ENCODE measurements around the gene ABTB1. TPM values are rescaled to one million over a fixed set of nuclear protein-coding genes. Genes with fewer than 3 reads are reported as not detected.

Gene ABTB1
- total RNA-seq, 3 donors from 2014 or later (not counting 1 experiment from before 2014, with no cell fraction given) = 98.8 to 127 (median 107) TPM

DNA sequence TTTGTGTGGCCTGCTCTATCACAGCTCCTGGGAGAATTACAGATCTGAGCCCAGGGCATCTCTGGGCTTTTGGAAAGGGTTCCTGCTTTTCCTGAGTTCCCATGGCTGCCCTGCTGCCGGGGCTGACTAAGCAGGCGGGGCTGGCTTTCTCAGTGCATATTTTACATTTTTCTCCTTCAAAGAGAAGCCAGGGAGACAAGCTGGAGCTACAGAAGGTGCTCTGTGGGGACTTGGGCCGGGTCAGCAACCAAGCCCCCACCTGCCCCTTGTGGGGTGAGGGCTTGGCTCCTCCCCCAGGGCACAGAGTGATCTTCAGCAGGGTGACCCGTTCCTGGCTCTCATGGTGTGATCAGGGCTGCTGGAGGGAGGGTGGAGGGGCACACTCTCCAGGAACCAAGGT is 17.4 kb downstream of the ABTB1 start:
- intact Hi-C loops (cut with micrococcal nuclease) = loop anchor here (5.0 kb wide), 1 partner anchor 113 kb away; no protein-coding TSS in a partner anchor
- H3K36me3 ChIP-seq (ENCODE audit: control insufficient read depth, insufficient read depth, low read length) = no peaks in the 10 kb centered on the region
- no peaks in the 10 kb centered on the region for H3K9me3 Mint-ChIP-seq
- no peak for DNase-seq
- no peak overlapping the region for H3K4me3 Mint-ChIP-seq
- no peak overlapping the region for H3K4me3 ChIP-seq (ENCODE audit: low read length)
- H3K27ac ChIP-seq (ENCODE audit: low read length) = no peak overlapping the region
- no peaks in the 10 kb centered on the region for H3K36me3 Mint-ChIP-seq
- H3K4me1 Mint-ChIP-seq = no peaks in the 10 kb centered on the region
- ATAC-seq = no peak
- TF ChIP-seq, protein P1, sequence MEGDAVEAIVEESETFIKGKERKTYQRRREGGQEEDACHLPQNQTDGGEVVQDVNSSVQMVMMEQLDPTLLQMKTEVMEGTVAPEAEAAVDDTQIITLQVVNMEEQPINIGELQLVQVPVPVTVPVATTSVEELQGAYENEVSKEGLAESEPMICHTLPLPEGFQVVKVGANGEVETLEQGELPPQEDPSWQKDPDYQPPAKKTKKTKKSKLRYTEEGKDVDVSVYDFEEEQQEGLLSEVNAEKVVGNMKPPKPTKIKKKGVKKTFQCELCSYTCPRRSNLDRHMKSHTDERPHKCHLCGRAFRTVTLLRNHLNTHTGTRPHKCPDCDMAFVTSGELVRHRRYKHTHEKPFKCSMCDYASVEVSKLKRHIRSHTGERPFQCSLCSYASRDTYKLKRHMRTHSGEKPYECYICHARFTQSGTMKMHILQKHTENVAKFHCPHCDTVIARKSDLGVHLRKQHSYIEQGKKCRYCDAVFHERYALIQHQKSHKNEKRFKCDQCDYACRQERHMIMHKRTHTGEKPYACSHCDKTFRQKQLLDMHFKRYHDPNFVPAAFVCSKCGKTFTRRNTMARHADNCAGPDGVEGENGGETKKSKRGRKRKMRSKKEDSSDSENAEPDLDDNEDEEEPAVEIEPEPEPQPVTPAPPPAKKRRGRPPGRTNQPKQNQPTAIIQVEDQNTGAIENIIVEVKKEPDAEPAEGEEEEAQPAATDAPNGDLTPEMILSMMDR (IDR thresholded peaks at IDR 0.05) = no peak
- H3K27me3 ChIP-seq (ENCODE audit: control insufficient read depth, insufficient read depth, low read length) = no peaks in the 10 kb centered on the region
- H3K9me3 ChIP-seq (ENCODE audit: control insufficient read depth, insufficient read depth, low read length) = no peaks in the 10 kb centered on the region
- no peaks in the 10 kb centered on the region for H3K4me1 ChIP-seq (ENCODE audit: control insufficient read depth, insufficient read depth, low read length)
- no peaks in the 10 kb centered on the region for H3K27me3 Mint-ChIP-seq (ENCODE audit: low read depth in 2 of 2)
- WGBS (ENCODE audit: insufficient coverage) = 85% methylated on average over 4 of the region's 4 CpGs
- no peak overlapping the region for H3K27ac Mint-ChIP-seq

DNA sequence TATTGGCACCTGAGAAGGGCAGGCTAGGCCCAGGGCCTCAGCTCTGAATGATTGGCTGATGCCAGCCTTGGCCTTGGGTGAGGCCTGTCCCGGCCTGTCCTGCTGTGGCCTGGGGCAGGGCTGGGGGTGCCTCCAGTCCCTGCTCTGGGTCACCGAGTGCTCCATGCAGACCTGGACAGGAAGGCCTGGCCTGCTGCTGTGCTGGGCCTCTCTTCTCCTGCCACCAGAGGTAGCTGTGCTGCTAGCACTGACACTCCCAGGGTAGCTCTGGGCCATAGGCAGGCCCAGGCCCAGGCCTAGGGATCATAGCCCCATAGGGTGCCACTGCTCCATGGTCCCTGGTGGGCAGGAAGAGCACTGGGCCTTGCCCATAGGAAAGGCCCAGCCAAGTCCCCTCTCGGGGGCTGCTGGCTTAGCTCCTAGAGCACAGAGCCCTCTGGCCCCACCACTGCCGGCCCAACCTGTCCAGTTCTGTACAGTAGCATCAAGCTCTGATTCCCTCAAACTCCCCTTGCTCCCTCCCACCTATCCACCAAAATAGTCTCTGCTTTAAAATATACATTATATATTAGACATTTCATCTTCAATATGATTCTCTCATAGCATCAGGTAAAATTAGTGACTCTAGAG is 18.2 kb downstream of the ABTB1 start:
- H3K4me1 Mint-ChIP-seq = no peaks in the 10 kb centered on the region
- DNase-seq (no peak), ATAC-seq (no peak)
- Histone ChIP-seq H3K4me1 (ENCODE audit: control insufficient read depth, insufficient read depth, low read length) (no peaks in the 10 kb centered on the region), H3K9me3 (ENCODE audit: control insufficient read depth, insufficient read depth, low read length) (no peaks in the 10 kb centered on the region), H3K4me3 (ENCODE audit: low read length) (no peak overlapping the region), H3K27ac (ENCODE audit: low read length) (no peak overlapping the region), H3K36me3 (ENCODE audit: control insufficient read depth, insufficient read depth, low read length) (no peaks in the 10 kb centered on the region), H3K27me3 (ENCODE audit: control insufficient read depth, insufficient read depth, low read length) (no peaks in the 10 kb centered on the region)
- no peak overlapping the region for H3K27ac Mint-ChIP-seq
- H3K9me3 Mint-ChIP-seq = no peaks in the 10 kb centered on the region
- TF ChIP-seq, protein P1 (IDR thresholded peaks at IDR 0.05) = no peak
- no peak overlapping the region for H3K4me3 Mint-ChIP-seq
- intact Hi-C loops (cut with micrococcal nuclease) = loop anchor here (5.0 kb wide), 1 partner anchor 114 kb away; no protein-coding TSS in a partner anchor
- WGBS (ENCODE audit: insufficient coverage) = 93% methylated on average over 4 of the region's 4 CpGs
- H3K27me3 Mint-ChIP-seq (ENCODE audit: low read depth in 2 of 2) = no peaks in the 10 kb centered on the region
- H3K36me3 Mint-ChIP-seq = no peaks in the 10 kb centered on the region

DNA sequence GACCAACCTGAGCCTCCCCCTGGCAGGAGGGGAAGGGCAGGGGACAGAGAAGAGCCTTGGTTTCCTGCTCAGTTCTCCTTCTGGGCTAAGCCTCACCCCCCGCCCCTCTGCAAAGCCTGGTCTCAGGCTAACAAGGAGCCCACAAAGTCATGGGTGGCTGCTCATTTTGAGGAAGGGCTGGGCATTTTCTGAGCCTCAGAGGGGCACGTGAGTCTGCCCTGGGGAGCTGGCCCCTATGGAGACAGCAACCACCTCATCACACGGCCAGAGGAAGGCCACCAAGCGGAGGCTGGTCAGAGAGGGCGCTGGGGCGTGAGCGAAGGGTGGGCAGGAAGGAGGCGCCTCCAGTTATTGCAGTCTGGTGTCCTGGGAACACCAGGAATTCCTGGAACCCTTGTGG is 18.7 kb downstream of the ABTB1 start:
- no peak for ATAC-seq
- no peaks in the 10 kb centered on the region for H3K27me3 ChIP-seq (ENCODE audit: control insufficient read depth, insufficient read depth, low read length)
- no peaks in the 10 kb centered on the region for H3K27me3 Mint-ChIP-seq (ENCODE audit: low read depth in 2 of 2)
- no peaks in the 10 kb centered on the region for H3K36me3 ChIP-seq (ENCODE audit: control insufficient read depth, insufficient read depth, low read length)
- intact Hi-C loops (cut with micrococcal nuclease) = loop anchor here (5.0 kb wide), 1 partner anchor 114 kb away; no protein-coding TSS in a partner anchor
- no peak for DNase-seq
- H3K27ac ChIP-seq (ENCODE audit: low read length) = no peak overlapping the region
- H3K4me1 ChIP-seq (ENCODE audit: control insufficient read depth, insufficient read depth, low read length) = peaks cover 4% of the 10 kb centered on the region
- H3K27ac Mint-ChIP-seq = no peak overlapping the region
- no peaks in the 10 kb centered on the region for H3K9me3 ChIP-seq (ENCODE audit: control insufficient read depth, insufficient read depth, low read length)
- no peaks in the 10 kb centered on the region for H3K9me3 Mint-ChIP-seq
- no peaks in the 10 kb centered on the region for H3K4me1 Mint-ChIP-seq
- no peak overlapping the region for H3K4me3 ChIP-seq (ENCODE audit: low read length)
- 81% methylated on average over 8 of the region's 8 CpGs for WGBS (ENCODE audit: insufficient coverage)
- TF ChIP-seq, protein P1 (IDR thresholded peaks at IDR 0.05) = no peak
- H3K36me3 Mint-ChIP-seq = no peaks in the 10 kb centered on the region
- no peak overlapping the region for H3K4me3 Mint-ChIP-seq

DNA sequence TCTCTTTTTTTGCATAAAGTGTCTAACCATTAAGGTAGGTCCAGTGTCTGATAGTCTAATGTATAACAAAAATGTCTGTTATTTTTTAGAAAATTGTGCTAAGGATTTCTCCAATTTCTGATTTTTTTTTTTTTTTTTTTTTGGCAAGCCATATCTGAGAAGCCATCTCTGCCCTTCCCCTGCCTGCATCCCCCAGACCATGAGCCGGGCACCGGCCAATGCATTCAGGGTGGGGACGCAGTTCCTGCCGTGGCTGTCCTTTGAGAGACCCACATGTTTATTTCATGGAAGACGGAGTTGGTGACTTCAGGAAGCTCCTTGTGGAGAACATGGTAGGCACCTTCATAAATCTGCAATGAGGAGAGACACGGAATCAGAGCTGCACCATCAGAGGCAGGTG is 19.2 kb downstream of the ABTB1 start:
- DNase-seq (no peak), ATAC-seq (no peak)
- no peak overlapping the region for H3K4me3 Mint-ChIP-seq
- TF ChIP-seq, protein P1 (IDR thresholded peaks at IDR 0.05) = no peak
- H3K27me3 ChIP-seq (ENCODE audit: control insufficient read depth, insufficient read depth, low read length) = no peaks in the 10 kb centered on the region
- no peaks in the 10 kb centered on the region for H3K36me3 Mint-ChIP-seq
- no peaks in the 10 kb centered on the region for H3K36me3 ChIP-seq (ENCODE audit: control insufficient read depth, insufficient read depth, low read length)
- no peak overlapping the region for H3K4me3 ChIP-seq (ENCODE audit: low read length)
- no peaks in the 10 kb centered on the region for H3K9me3 ChIP-seq (ENCODE audit: control insufficient read depth, insufficient read depth, low read length)
- H3K27ac Mint-ChIP-seq = no peak overlapping the region
- WGBS (ENCODE audit: insufficient coverage) = 92% methylated on average over 6 of the region's 6 CpGs
- no peaks in the 10 kb centered on the region for H3K9me3 Mint-ChIP-seq
- intact Hi-C loops (cut with micrococcal nuclease) = loop anchor here (5.0 kb wide), 1 partner anchor 115 kb away; no protein-coding TSS in a partner anchor
- H3K4me1 Mint-ChIP-seq = no peaks in the 10 kb centered on the region
- H3K4me1 ChIP-seq (ENCODE audit: control insufficient read depth, insufficient read depth, low read length) = peaks cover 8% of the 10 kb centered on the region
- H3K27ac ChIP-seq (ENCODE audit: low read length) = no peak overlapping the region
- H3K27me3 Mint-ChIP-seq (ENCODE audit: low read depth in 2 of 2) = no peaks in the 10 kb centered on the region
